GM19438 (cell line): ENCODE results near the gene KCNQ1.

Source experiments
- ATAC-seq: cut with Tn5 transposase; IDR thresholded peaks from one replicate; pipeline ENCODE4 v1.9.1; 2021; ENCODE audit warnings: low read depth; ENCODE audit not compliant: unreplicated experiment

Gene KCNQ1

GRCh38 chr11:2778630-2779498, 334.1 kb downstream of the KCNQ1 start:
- no peak for ATAC-seq

- no peak for ATAC-seq
Measured at GRCh38 chr11:2779499-2779980, 334.7 kb downstream of the KCNQ1 start.

- ATAC-seq: no peak
Measured at GRCh38 chr11:2779981-2780849, 335.4 kb downstream of the KCNQ1 start.

- no peak for ATAC-seq
Measured at GRCh38 chr11:2780850-2781407, 336.1 kb downstream of the KCNQ1 start.

GRCh38 chr11:2781408-2782274, 336.8 kb downstream of the KCNQ1 start:
- ATAC-seq: no peak

- no peak for ATAC-seq
Measured at GRCh38 chr11:2782769-2783168, 338.0 kb downstream of the KCNQ1 start.

- no peak for ATAC-seq
Measured at GRCh38 chr11:2783536-2784082, 338.8 kb downstream of the KCNQ1 start.

- no peak for ATAC-seq
Measured at GRCh38 chr11:2787816-2788167, 343.0 kb downstream of the KCNQ1 start.

- no peak for ATAC-seq
Measured at GRCh38 chr11:2788168-2789071, 343.6 kb downstream of the KCNQ1 start.

GRCh38 chr11:2789331-2789730, 344.5 kb downstream of the KCNQ1 start:
- no peak for ATAC-seq

GRCh38 chr11:2789791-2790567, 345.2 kb downstream of the KCNQ1 start:
- ATAC-seq: no peak

- ATAC-seq: no peak
Measured at GRCh38 chr11:2790568-2790921, 345.7 kb downstream of the KCNQ1 start.

GRCh38 chr11:2791139-2791520, 346.3 kb downstream of the KCNQ1 start:
- ATAC-seq: no peak

- no peak for ATAC-seq
Measured at GRCh38 chr11:2791521-2792380, 346.9 kb downstream of the KCNQ1 start.

- no peak for ATAC-seq
Measured at GRCh38 chr11:2792381-2793250, 347.8 kb downstream of the KCNQ1 start.

GRCh38 chr11:2793701-2794045, 348.9 kb downstream of the KCNQ1 start:
- ATAC-seq: no peak
